ENCODE data around the gene MYO1F.

DNA sequence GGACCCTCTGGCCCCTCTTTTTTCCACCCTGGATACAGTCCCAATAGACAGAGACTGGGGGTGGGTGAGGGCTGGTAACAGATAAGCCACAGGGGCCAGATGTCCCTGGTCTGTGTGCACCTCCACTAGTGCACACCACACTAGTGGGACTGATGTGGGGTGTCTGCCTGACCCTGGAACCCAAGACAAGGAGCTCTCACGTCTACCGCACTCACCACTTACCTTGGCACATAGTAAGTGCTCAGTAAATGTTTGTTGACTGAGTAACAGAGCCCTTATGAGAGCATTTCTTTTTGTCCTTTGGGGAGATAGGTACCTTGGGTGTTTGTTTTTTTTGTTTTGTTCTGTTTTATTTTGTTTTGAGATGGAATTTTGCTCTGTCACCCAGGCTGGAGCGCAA lies 40.1 kb downstream of the MYO1F start:
- TF ChIP-seq EZH2 (IDR thresholded peaks at IDR 0.05; ENCODE audit: borderline replicate concordance, low read length): no peak
- TF ChIP-seq, protein P1, sequence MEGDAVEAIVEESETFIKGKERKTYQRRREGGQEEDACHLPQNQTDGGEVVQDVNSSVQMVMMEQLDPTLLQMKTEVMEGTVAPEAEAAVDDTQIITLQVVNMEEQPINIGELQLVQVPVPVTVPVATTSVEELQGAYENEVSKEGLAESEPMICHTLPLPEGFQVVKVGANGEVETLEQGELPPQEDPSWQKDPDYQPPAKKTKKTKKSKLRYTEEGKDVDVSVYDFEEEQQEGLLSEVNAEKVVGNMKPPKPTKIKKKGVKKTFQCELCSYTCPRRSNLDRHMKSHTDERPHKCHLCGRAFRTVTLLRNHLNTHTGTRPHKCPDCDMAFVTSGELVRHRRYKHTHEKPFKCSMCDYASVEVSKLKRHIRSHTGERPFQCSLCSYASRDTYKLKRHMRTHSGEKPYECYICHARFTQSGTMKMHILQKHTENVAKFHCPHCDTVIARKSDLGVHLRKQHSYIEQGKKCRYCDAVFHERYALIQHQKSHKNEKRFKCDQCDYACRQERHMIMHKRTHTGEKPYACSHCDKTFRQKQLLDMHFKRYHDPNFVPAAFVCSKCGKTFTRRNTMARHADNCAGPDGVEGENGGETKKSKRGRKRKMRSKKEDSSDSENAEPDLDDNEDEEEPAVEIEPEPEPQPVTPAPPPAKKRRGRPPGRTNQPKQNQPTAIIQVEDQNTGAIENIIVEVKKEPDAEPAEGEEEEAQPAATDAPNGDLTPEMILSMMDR (IDR thresholded peaks at IDR 0.05; ENCODE audit: low read length): no peak

Measured in OCI-LY1 (cell line).